ENCODE results near the gene USF3. TPM values are rescaled to one million over a fixed set of nuclear protein-coding genes. Genes with fewer than 3 reads are reported as not detected.

Gene USF3
- total RNA-seq, 1 donor from 2014 or later = 12.0 TPM

DNA sequence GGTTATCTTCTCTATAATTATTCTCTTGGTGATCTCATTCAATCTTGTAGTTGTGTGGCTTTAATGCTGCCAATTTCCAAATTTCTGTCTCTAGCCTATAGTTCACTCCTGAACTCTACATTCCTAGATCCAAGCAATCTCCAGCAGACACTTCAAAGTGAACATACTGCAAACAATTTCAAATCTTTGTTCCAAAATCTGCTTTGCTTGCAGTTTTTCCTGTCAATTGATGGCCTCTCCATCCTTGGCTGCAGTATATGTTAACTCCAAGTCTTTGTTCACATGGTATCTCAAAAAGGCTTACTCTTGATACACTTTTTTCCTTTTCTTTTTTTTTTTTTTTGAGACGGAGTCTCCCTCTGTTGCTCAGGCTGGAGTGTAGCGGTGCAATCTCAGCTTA lies 32.2 kb upstream of the USF3 start:
- no peak overlapping the region for H3K27ac Mint-ChIP-seq (ENCODE audit: unreplicated experiment)
- peaks cover 6% of the 10 kb centered on the region for H3K4me1 Mint-ChIP-seq (ENCODE audit: unreplicated experiment)
- no peak for DNase-seq (ENCODE audit: extremely low spot score, unreplicated experiment)

DNA sequence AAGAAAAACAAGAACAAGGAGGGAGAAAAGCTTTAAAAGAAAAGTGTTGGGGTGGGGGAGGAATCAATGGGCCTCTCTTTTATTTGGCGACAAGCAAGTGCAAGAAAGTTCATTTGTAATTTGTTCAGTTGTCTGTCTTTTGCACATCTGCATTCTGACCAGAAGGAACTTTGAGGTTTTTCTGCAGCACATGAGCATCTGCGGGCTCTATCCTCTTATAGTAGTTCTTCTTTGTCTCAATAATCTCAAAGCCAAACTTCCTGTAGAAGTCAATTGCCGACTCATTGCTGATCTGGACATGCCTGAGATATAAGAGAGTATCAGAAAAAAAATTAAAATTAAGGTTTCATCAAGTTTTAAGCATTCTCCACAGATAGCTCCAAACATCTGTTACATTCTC lies 25.2 kb upstream of the USF3 start:
- Mint-ChIP-seq H3K9me3 (ENCODE audit: unreplicated experiment) (no peaks in the 10 kb centered on the region), H3K27ac (ENCODE audit: unreplicated experiment) (no peak overlapping the region), H3K4me1 (ENCODE audit: unreplicated experiment) (peaks cover 13% of the 10 kb centered on the region), H3K36me3 (ENCODE audit: unreplicated experiment) (peaks cover 49% of the 10 kb centered on the region), H3K27me3 (ENCODE audit: unreplicated experiment) (no peaks in the 10 kb centered on the region), H3K4me3 (ENCODE audit: unreplicated experiment) (no peak overlapping the region)
- DNase-seq (ENCODE audit: extremely low spot score, unreplicated experiment) = no peak
- TF ChIP-seq, protein P1, sequence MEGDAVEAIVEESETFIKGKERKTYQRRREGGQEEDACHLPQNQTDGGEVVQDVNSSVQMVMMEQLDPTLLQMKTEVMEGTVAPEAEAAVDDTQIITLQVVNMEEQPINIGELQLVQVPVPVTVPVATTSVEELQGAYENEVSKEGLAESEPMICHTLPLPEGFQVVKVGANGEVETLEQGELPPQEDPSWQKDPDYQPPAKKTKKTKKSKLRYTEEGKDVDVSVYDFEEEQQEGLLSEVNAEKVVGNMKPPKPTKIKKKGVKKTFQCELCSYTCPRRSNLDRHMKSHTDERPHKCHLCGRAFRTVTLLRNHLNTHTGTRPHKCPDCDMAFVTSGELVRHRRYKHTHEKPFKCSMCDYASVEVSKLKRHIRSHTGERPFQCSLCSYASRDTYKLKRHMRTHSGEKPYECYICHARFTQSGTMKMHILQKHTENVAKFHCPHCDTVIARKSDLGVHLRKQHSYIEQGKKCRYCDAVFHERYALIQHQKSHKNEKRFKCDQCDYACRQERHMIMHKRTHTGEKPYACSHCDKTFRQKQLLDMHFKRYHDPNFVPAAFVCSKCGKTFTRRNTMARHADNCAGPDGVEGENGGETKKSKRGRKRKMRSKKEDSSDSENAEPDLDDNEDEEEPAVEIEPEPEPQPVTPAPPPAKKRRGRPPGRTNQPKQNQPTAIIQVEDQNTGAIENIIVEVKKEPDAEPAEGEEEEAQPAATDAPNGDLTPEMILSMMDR (IDR thresholded peaks at IDR 0.05) = no peak

More for the DNA sequence above, 32.2 kb upstream of the USF3 start:
- Mint-ChIP-seq H3K27me3 (ENCODE audit: unreplicated experiment) (no peaks in the 10 kb centered on the region), H3K9me3 (ENCODE audit: unreplicated experiment) (no peaks in the 10 kb centered on the region), H3K4me3 (ENCODE audit: unreplicated experiment) (no peak overlapping the region), H3K36me3 (ENCODE audit: unreplicated experiment) (peaks cover 9% of the 10 kb centered on the region)
- TF ChIP-seq, protein P1 (IDR thresholded peaks at IDR 0.05) = no peak

DNA sequence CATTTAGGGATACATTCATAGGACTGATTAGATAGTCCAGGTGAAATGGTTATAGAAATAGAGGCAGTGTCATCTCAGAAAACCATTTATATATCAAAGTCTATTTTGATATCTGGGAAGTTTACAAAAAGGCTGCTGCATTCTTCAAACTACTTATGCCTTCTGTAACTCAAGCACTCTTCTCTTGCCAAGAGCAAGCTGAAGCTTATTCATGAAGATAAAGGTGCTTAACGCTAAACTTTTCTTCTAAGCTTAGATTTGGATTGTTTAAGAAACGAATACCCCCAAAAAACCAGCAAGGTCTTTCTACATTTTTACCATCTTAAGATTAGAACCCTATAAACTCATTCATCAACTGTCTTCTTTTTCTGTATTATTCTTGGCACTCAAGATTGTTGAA lies 23.3 kb upstream of the USF3 start:
- H3K27ac Mint-ChIP-seq (ENCODE audit: unreplicated experiment) = no peak overlapping the region
- H3K36me3 Mint-ChIP-seq (ENCODE audit: unreplicated experiment) = peaks cover 54% of the 10 kb centered on the region
- TF ChIP-seq, protein P1 (IDR thresholded peaks at IDR 0.05) = no peak
- peaks cover 12% of the 10 kb centered on the region for H3K4me1 Mint-ChIP-seq (ENCODE audit: unreplicated experiment)
- H3K27me3 Mint-ChIP-seq (ENCODE audit: unreplicated experiment) = no peaks in the 10 kb centered on the region
- no peaks in the 10 kb centered on the region for H3K9me3 Mint-ChIP-seq (ENCODE audit: unreplicated experiment)
- DNase-seq (ENCODE audit: extremely low spot score, unreplicated experiment) = no peak
- H3K4me3 Mint-ChIP-seq (ENCODE audit: unreplicated experiment) = no peak overlapping the region

DNA sequence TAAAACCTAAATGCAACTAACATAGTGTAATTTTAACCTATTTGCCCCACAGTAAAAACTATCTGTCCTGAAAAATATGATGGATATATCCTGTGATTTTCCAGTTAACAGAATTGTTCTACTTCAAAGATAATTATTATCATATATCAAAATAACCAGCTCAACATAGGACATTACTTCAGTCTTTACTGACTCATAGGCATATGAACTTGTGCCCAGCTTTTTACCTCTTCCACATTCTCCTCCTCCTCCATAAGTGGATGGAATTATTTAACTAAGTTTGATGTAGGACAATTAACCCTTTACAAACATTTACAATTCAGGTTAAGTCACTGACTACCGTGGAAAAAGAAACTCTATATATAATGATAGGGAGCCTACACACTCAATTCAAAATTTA lies 22.9 kb upstream of the USF3 start:
- no peak for DNase-seq (ENCODE audit: extremely low spot score, unreplicated experiment)
- peaks cover 52% of the 10 kb centered on the region for H3K36me3 Mint-ChIP-seq (ENCODE audit: unreplicated experiment)
- H3K27ac Mint-ChIP-seq (ENCODE audit: unreplicated experiment) = no peak overlapping the region

GRCh38 chr3:113717818-113718217 lies 21.4 kb upstream of the USF3 start:
- H3K4me1 Mint-ChIP-seq (ENCODE audit: unreplicated experiment) = peaks cover 12% of the 10 kb centered on the region

More for the DNA sequence above, 22.9 kb upstream of the USF3 start:
- H3K9me3 Mint-ChIP-seq (ENCODE audit: unreplicated experiment) = no peaks in the 10 kb centered on the region
- TF ChIP-seq, protein P1 (IDR thresholded peaks at IDR 0.05) = no peak
- peaks cover 16% of the 10 kb centered on the region for H3K4me1 Mint-ChIP-seq (ENCODE audit: unreplicated experiment)
- no peak overlapping the region for H3K4me3 Mint-ChIP-seq (ENCODE audit: unreplicated experiment)
- no peaks in the 10 kb centered on the region for H3K27me3 Mint-ChIP-seq (ENCODE audit: unreplicated experiment)

More at GRCh38 chr3:113717818-113718217, 21.4 kb upstream of the USF3 start:
- DNase-seq (ENCODE audit: extremely low spot score, unreplicated experiment) = no peak
- Mint-ChIP-seq H3K27me3 (ENCODE audit: unreplicated experiment) (no peaks in the 10 kb centered on the region), H3K4me3 (ENCODE audit: unreplicated experiment) (no peak overlapping the region), H3K9me3 (ENCODE audit: unreplicated experiment) (no peaks in the 10 kb centered on the region), H3K27ac (ENCODE audit: unreplicated experiment) (no peak overlapping the region), H3K36me3 (ENCODE audit: unreplicated experiment) (peaks cover 42% of the 10 kb centered on the region)
- TF ChIP-seq, protein P1 (IDR thresholded peaks at IDR 0.05) = no peak
